ENCODE results near the gene PRSS1. TPM values are rescaled to one million over a fixed set of nuclear protein-coding genes. Genes with fewer than 3 reads are reported as not detected.

PRSS1 gene
- polyA plus RNA-seq, 1 donor from 2014 or later = not detected

GRCh38 chr7:142720172-142720773 is 29.0 kb upstream of the PRSS1 start:
- Histone ChIP-seq H3K4me3 (ENCODE audit: low read length) (no peak overlapping the region), H3K79me2 (replicated peaks; ENCODE audit: insufficient read depth, low read length) (no peaks in the 10 kb centered on the region), H3K4me2 (ENCODE audit: low read length) (no peak overlapping the region), H4K20me1 (ENCODE audit: insufficient read depth) (no peaks in the 10 kb centered on the region), H3F3A (ENCODE audit: insufficient read depth, low read length, poor library complexity, severe bottlenecking) (no peaks in the 10 kb centered on the region), H3K9ac (ENCODE audit: low read length) (no peak overlapping the region), H2AFZ (ENCODE audit: low read depth, low read length) (no peak overlapping the region), H3K27me3 (ENCODE audit: insufficient read depth, low read depth, low read length) (no peaks in the 10 kb centered on the region), H3K27ac (ENCODE audit: low read length) (no peak overlapping the region), H3K9me3 (ENCODE audit: low read length) (no peaks in the 10 kb centered on the region), H3K36me3 (ENCODE audit: insufficient read depth, low read length) (no peaks in the 10 kb centered on the region), H3K9me2 (ENCODE audit: insufficient read depth, low read length) (no peaks in the 10 kb centered on the region)
- TF ChIP-seq EP300 (conservative IDR thresholded peaks at IDR 0.05; ENCODE audit: poor library complexity, severe bottlenecking) (no peak), MXI1 (conservative IDR thresholded peaks at IDR 0.05; ENCODE audit: poor library complexity, severe bottlenecking) (no peak), POLR2AphosphoS5 (IDR thresholded peaks at IDR 0.05) (no peak), REST (IDR thresholded peaks at IDR 0.05; ENCODE audit: borderline replicate concordance) (no peak), CTCF (IDR thresholded peaks at IDR 0.05; ENCODE audit: poor library complexity, severe bottlenecking) (no peak), RAD21 (conservative IDR thresholded peaks at IDR 0.05) (no peak), TAF1 (IDR thresholded peaks at IDR 0.05; ENCODE audit: low read depth) (no peak)

GRCh38 chr7:142720986-142721385 is 28.3 kb upstream of the PRSS1 start:
- Histone ChIP-seq H3K4me3 (ENCODE audit: low read length) (no peak overlapping the region), H3K4me2 (ENCODE audit: low read length) (no peak overlapping the region), H3K9ac (ENCODE audit: low read length) (no peak overlapping the region), H3K27ac (ENCODE audit: low read length) (no peak overlapping the region), H3K27me3 (ENCODE audit: insufficient read depth, low read depth, low read length) (no peaks in the 10 kb centered on the region), H3K9me2 (ENCODE audit: insufficient read depth, low read length) (no peaks in the 10 kb centered on the region), H3K36me3 (ENCODE audit: insufficient read depth, low read length) (no peaks in the 10 kb centered on the region), H3K9me3 (ENCODE audit: low read length) (no peaks in the 10 kb centered on the region), H2AFZ (ENCODE audit: low read depth, low read length) (no peak overlapping the region), H3F3A (ENCODE audit: insufficient read depth, low read length, poor library complexity, severe bottlenecking) (no peaks in the 10 kb centered on the region), H3K79me2 (replicated peaks; ENCODE audit: insufficient read depth, low read length) (no peaks in the 10 kb centered on the region), H4K20me1 (ENCODE audit: insufficient read depth) (no peaks in the 10 kb centered on the region)
- TF ChIP-seq RAD21 (conservative IDR thresholded peaks at IDR 0.05) (no peak), SMC3 (conservative IDR thresholded peaks at IDR 0.05; ENCODE audit: poor library complexity) (no peak), POLR2AphosphoS5 (IDR thresholded peaks at IDR 0.05) (no peak), EP300 (conservative IDR thresholded peaks at IDR 0.05; ENCODE audit: poor library complexity, severe bottlenecking) (no peak), TAF1 (IDR thresholded peaks at IDR 0.05; ENCODE audit: low read depth) (no peak), CTCF (IDR thresholded peaks at IDR 0.05; ENCODE audit: poor library complexity, severe bottlenecking) (no peak), EZH2 (IDR thresholded peaks at IDR 0.05; ENCODE audit: borderline replicate concordance, insufficient read depth, low read length, poor library complexity, severe bottlenecking) (no peak), MXI1 (conservative IDR thresholded peaks at IDR 0.05; ENCODE audit: poor library complexity, severe bottlenecking) (no peak), REST (IDR thresholded peaks at IDR 0.05; ENCODE audit: borderline replicate concordance) (no peak)
